Breast epithelium (tissue), 4 donors: ENCODE results near the gene FGD2. TPM values are rescaled to one million over a fixed set of nuclear protein-coding genes. Genes with fewer than 3 reads are reported as not detected.

ENCODE experiments used
- DNase-seq, 2 donors: peaks; one replicate each; pipeline ENCODE4 v3.0.0-alpha.2; 2019; ENCODE audit warnings: low spot score in 2 of 2
- H3K27ac ChIP-seq, 2 donors: fragments of 200-600 bp; sonication (generic) in 1 of 2; one replicate each; pipeline ENCODE4 v1.5.1; 2016 to 2019; ENCODE audit warnings: mild to moderate bottlenecking in 1 of 2
- H3K27me3 ChIP-seq, 2 donors: fragments of 200-600 bp; sonication (generic) in 1 of 2; one replicate each; pipeline versions ENCODE4 v1.5.1 to v1.6.0; 2017 to 2019; ENCODE audit warnings: control low read depth in 1 of 2, mild to moderate bottlenecking in 1 of 2
- H3K36me3 ChIP-seq: fragments of 200-600 bp; one replicate; pipeline ENCODE4 v1.5.1; 2019
- H3K4me1 ChIP-seq, 2 donors: fragments of 200-600 bp; sonication (generic); one replicate each; pipeline ENCODE4 v1.5.1; 2016 to 2019; ENCODE audit warnings: control low read depth in 1 of 2
- H3K4me3 ChIP-seq, 3 donors: fragments of 200-600 bp; sonication (generic); 1 replicate in 2 of 3; 2 replicates in 1 of 3; pipeline ENCODE4 v1.5.1; 2016 to 2019; ENCODE audit warnings: mild to moderate bottlenecking in 3 of 3, moderate library complexity in 2 of 3
- H3K9me3 ChIP-seq, 2 donors: fragments of 200-600 bp; sonication (generic) in 1 of 2; one replicate each; pipeline ENCODE4 v1.5.1; 2016 to 2019; ENCODE audit warnings: control low read depth in 1 of 2
- CTCF ChIP-seq, 3 donors: fragments of 450-650 bp; IDR thresholded peaks; one replicate each; pipeline ENCODE4 v1.5.1; 2016 to 2017; ENCODE audit warnings: antibody characterized with exemption in 3 of 3, mild to moderate bottlenecking in 3 of 3, moderate library complexity in 3 of 3
- POLR2A ChIP-seq: fragments of 450-650 bp; IDR thresholded peaks from one replicate; pipeline ENCODE4 v1.6.1; 2016; ENCODE audit warnings: antibody characterized with exemption, mild to moderate bottlenecking, moderate library complexity
- POLR2AphosphoS5 ChIP-seq, 3 donors: sonication (generic); formaldehyde crosslinking; IDR thresholded peaks; one replicate each; pipeline ENCODE4 v1.6.1; 2017; ENCODE audit warnings: antibody characterized with exemption in 3 of 3
- intact Hi-C: fragments of 100-400 bp; cut with DNase I; formaldehyde crosslinking; loops from one replicate; pipeline ENCODE4 v1.15.1; 2023; ENCODE audit warnings: low total_unique reads
- total RNA-seq, 3 donors: library from RNA; depleted of rRNA; stranded (reverse); fragments of >200 nt; gene quantifications; one replicate each; pipeline ENCODE4 v1.1.0, GENCODE V29; 2016

The FGD2 gene
- total RNA-seq, 3 donors from 2014 or later: 11.5 to 51.4 (median 18.6) TPM

GRCh38 chr6:36998723-36999038 lies 6.8 kb upstream of the FGD2 start:
- Histone ChIP-seq H3K27me3 (no peaks in the 10 kb centered on the region), H3K4me3 (peak overlapping the region in 1 of 3 donors; percentile 15), H3K4me1 (no peaks in the 10 kb centered on the region), H3K36me3 (no peaks in the 10 kb centered on the region), H3K27ac (peak overlapping the region; percentile 86 to 91), H3K9me3 (no peaks in the 10 kb centered on the region)
- intact Hi-C loops: no loop called here
- TF ChIP-seq POLR2AphosphoS5 (IDR thresholded peaks at IDR 0.05) (peak in 1 of 3 donors; percentile 48), CTCF (IDR thresholded peaks at IDR 0.05) (no peak)
- no peak for DNase-seq

- Histone ChIP-seq H3K9me3 (no peaks in the 10 kb centered on the region), H3K4me1 (no peaks in the 10 kb centered on the region), H3K4me3 (no peak overlapping the region), H3K27ac (peak overlapping the region; percentile 86 to 91), H3K36me3 (no peaks in the 10 kb centered on the region), H3K27me3 (no peaks in the 10 kb centered on the region)
- TF ChIP-seq POLR2AphosphoS5 (IDR thresholded peaks at IDR 0.05): no peak
- TF ChIP-seq POLR2A: no peak
- no peak for TF ChIP-seq CTCF (IDR thresholded peaks at IDR 0.05)
- intact Hi-C loops: no loop called here
- DNase-seq: no peak
Observed at GRCh38 chr6:36999061-36999750, 6.2 kb upstream of the FGD2 start.

GRCh38 chr6:36999751-37000125 lies 5.7 kb upstream of the FGD2 start:
- H3K36me3 ChIP-seq: no peaks in the 10 kb centered on the region
- H3K27ac ChIP-seq: peak overlapping the region in 1 of 2 donors; percentile 86
- H3K4me1 ChIP-seq: no peaks in the 10 kb centered on the region
- H3K4me3 ChIP-seq: no peak overlapping the region
- no peaks in the 10 kb centered on the region for H3K27me3 ChIP-seq
- H3K9me3 ChIP-seq: no peaks in the 10 kb centered on the region
- intact Hi-C loops: no loop called here
- DNase-seq: no peak
- no peak for TF ChIP-seq POLR2AphosphoS5 (IDR thresholded peaks at IDR 0.05)
- no peak for TF ChIP-seq POLR2A
- TF ChIP-seq CTCF (IDR thresholded peaks at IDR 0.05): no peak

GRCh38 chr6:37004044-37004980 lies 1.1 kb upstream of the FGD2 start:
- Histone ChIP-seq H3K4me1 (no peaks in the 10 kb centered on the region), H3K4me3 (no peak overlapping the region), H3K27ac (no peak overlapping the region), H3K9me3 (no peaks in the 10 kb centered on the region), H3K36me3 (no peaks in the 10 kb centered on the region), H3K27me3 (no peaks in the 10 kb centered on the region)
- DNase-seq: no peak
- intact Hi-C loops: no loop called here
- TF ChIP-seq POLR2A (no peak), CTCF (IDR thresholded peaks at IDR 0.05) (no peak), POLR2AphosphoS5 (IDR thresholded peaks at IDR 0.05) (no peak)
